ENCODE results near the gene TNFSF4.

DNA sequence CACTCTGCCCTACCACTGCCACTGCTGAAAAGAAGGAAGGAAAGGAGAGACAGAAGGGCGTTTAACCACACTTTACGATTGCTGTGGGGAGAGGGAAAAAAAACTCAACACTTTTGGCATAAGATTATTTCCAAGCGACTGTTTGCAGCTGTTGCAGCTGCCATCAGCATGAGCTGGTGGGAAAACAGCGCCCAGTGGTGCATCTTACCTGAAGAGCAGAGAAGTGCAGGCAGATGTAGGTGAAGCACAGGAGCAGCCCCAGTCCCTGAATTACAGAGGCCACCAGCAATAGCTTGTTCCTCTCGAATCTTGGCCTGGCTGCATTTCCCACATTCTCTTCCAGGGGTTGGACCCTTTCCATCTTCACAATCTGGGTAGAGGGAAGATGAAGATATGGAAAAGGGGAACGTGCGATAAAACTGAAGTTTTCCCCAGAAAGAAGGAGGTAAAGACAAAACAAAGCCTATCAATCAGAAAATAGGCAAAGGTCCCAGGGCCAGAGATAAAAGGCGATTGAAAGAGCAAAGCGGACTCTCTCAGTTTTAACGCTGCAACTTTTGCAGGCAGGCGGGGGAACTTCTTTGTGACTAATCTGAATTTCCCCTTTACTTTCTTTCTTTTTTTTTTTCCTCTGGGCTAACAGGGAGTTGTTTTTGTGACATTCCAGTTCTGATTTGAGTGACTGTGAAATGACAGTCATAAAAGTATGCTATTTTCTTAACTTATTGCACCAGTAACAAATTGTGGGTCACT is at the start of gene TNFSF4:
- TF ChIP-seq EZH2 (IDR thresholded peaks at IDR 0.05; ENCODE audit: low read length, unreplicated experiment) (no peak), EZH2phosphoT487 (IDR thresholded peaks at IDR 0.05; ENCODE audit: borderline replicate concordance, low read length) (no peak; the same call in 1 of the 2 replicates)
- TF ChIP-seq, protein P1, sequence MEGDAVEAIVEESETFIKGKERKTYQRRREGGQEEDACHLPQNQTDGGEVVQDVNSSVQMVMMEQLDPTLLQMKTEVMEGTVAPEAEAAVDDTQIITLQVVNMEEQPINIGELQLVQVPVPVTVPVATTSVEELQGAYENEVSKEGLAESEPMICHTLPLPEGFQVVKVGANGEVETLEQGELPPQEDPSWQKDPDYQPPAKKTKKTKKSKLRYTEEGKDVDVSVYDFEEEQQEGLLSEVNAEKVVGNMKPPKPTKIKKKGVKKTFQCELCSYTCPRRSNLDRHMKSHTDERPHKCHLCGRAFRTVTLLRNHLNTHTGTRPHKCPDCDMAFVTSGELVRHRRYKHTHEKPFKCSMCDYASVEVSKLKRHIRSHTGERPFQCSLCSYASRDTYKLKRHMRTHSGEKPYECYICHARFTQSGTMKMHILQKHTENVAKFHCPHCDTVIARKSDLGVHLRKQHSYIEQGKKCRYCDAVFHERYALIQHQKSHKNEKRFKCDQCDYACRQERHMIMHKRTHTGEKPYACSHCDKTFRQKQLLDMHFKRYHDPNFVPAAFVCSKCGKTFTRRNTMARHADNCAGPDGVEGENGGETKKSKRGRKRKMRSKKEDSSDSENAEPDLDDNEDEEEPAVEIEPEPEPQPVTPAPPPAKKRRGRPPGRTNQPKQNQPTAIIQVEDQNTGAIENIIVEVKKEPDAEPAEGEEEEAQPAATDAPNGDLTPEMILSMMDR (conservative IDR thresholded peaks at IDR 0.05; ENCODE audit: low read depth, low read length) = no peak
